K562 (cell line): ENCODE data around the gene SPECC1L. TPM values are rescaled to one million over a fixed set of nuclear protein-coding genes. Genes with fewer than 3 reads are reported as not detected.

Experiments
- ATAC-seq: fragments of 200-7000 bp; cut with Tn5 transposase; 3 replicates; pipeline ENCODE4 v1.9.1; 2020; ENCODE audit warnings: moderate library complexity
- BruUV-seq: library from RNA; stranded (reverse); fragments of 400-500 nt; replicated peaks from 2 replicates; lab custom pipeline; 2021; lab: Mats Ljungman, UMichigan
- CTCF ChIA-PET: fragments of 300-600 bp; formaldehyde crosslinking; extraction: SDS; loops from one replicate; lab custom pipeline; 2021; ENCODE audit warnings: low intra/inter-chr PET ratio; lab: Yijun Ruan, JAX
- POLR2A ChIA-PET: fragments of 300-600, 350-650 bp; sonication (Branson Sonifier 250); formaldehyde crosslinking; extraction: SDS; loops from one replicate; lab custom pipeline; 2021; ENCODE audit warnings: antibody characterized with exemption, inconsistent platforms; lab: Yijun Ruan, JAX
- DNase-seq, 4 experiments: peaks; one replicate each; pipeline versions ENCODE4 v3.0.0 to v3.0.0-alpha.2; 2011 to 2018; ENCODE audit warnings: low spot score in 3 of 4, mixed read lengths in 3 of 4; ENCODE audit errors: extremely low read depth in 1 of 4
- FAIRE-seq: peaks from 2 replicates; lab custom pipeline; 2011; peaks lifted over from hg19 to GRCh38; lab: Jason Lieb, UNC
- H2AFZ ChIP-seq: 2 replicates; pipeline ENCODE4 v1.6.0; 2011; ENCODE audit warnings: low read depth, low read length, control low read depth, inconsistent platforms
- H3K27ac ChIP-seq: fragments of 200-600 bp; 3 replicates; pipeline ENCODE4 v1.8.0; 2011; ENCODE audit warnings: low read depth, mild to moderate bottlenecking, control low read depth, inconsistent platforms, low read length, moderate library complexity, mixed read lengths; ENCODE audit errors: extremely low read depth
- H3K27me3 ChIP-seq, 2 experiments: fragments of 300-600 bp in 1 of 2; 2 replicates in 1 of 2; 3 replicates in 1 of 2; pipeline versions ENCODE4 v1.6.0 to v1.8.0; 2011; ENCODE audit warnings: inconsistent platforms in 2 of 2, low read length in 2 of 2, mild to moderate bottlenecking in 1 of 2, mixed read lengths in 1 of 2, moderate library complexity in 1 of 2; ENCODE audit not compliant: control insufficient read depth in 2 of 2, insufficient read depth in 2 of 2
- H3K36me3 ChIP-seq: fragments of 300-600 bp; 3 replicates; pipeline ENCODE4 v1.8.0; 2011; ENCODE audit warnings: mild to moderate bottlenecking, low read length, inconsistent platforms; ENCODE audit not compliant: control insufficient read depth, insufficient read depth
- H3K4me1 ChIP-seq, 2 experiments: fragments of 200-600 bp in 1 of 2; replicated peaks in 1 of 2; 2 replicates in 1 of 2; 3 replicates in 1 of 2; pipeline versions ENCODE4 v1.5.1 to v1.8.0; 2011; ENCODE audit warnings: inconsistent platforms in 2 of 2, low read length in 2 of 2, mild to moderate bottlenecking in 1 of 2, mixed read lengths in 1 of 2, moderate library complexity in 1 of 2; ENCODE audit not compliant: control insufficient read depth in 2 of 2, insufficient read depth in 2 of 2
- H3K4me2 ChIP-seq: 2 replicates; pipeline ENCODE4 v1.6.1; 2011; ENCODE audit warnings: low read length, control low read depth, inconsistent platforms, mixed read lengths; ENCODE audit not compliant: insufficient read depth
- H3K4me3 ChIP-seq: fragments of 200-600 bp; sonication (generic), shearing (Covaris generic); 2 replicates; pipeline ENCODE4 v1.5.1; 2016; ENCODE audit warnings: control low read depth, inconsistent platforms
- H3K79me2 ChIP-seq: fragments of 200-600 bp; 3 replicates; pipeline ENCODE4 v1.8.0; 2011; ENCODE audit warnings: low read length, inconsistent platforms; ENCODE audit not compliant: control insufficient read depth, insufficient read depth
- H3K9ac ChIP-seq, 2 experiments: 2 replicates each; pipeline versions ENCODE4 v1.6.0 to v1.6.1; 2011; ENCODE audit warnings: low read depth in 2 of 2, low read length in 2 of 2, control low read depth in 1 of 2, inconsistent platforms in 1 of 2, mild to moderate bottlenecking in 1 of 2, mixed read lengths in 1 of 2; ENCODE audit not compliant: insufficient read depth in 1 of 2
- H3K9me1 ChIP-seq: one replicate; pipeline ENCODE4 v1.6.0; 2011; ENCODE audit warnings: inconsistent platforms, mild to moderate bottlenecking, low read length, moderate library complexity; ENCODE audit not compliant: control insufficient read depth, insufficient read depth
- H3K9me3 ChIP-seq: replicated peaks from 2 replicates; pipeline ENCODE4 v1.5.1; 2011; ENCODE audit warnings: low read depth, low read length, inconsistent platforms; ENCODE audit not compliant: control insufficient read depth, insufficient read depth
- H4K20me1 ChIP-seq: replicated peaks from 2 replicates; pipeline ENCODE4 v1.6.1; 2011; ENCODE audit warnings: low read length, inconsistent platforms, mixed read lengths; ENCODE audit not compliant: control insufficient read depth, insufficient read depth
- GTF2F1 ChIP-seq: IDR thresholded peaks from 2 replicates; pipeline ENCODE4 v1.6.1; 2011; ENCODE audit warnings: low read depth, low read length, improper control_type of control experiment
- KLF6 ChIP-seq: fragments of 250-450 bp; sonication (Bioruptor Pico); IDR thresholded peaks from 2 replicates; pipeline ENCODE4 v1.4.0; 2020; ENCODE audit warnings: mild to moderate bottlenecking, moderate library complexity, borderline replicate concordance
- MCM5 ChIP-seq: fragments of 450-650 bp; IDR thresholded peaks from 2 replicates; pipeline ENCODE4 v1.6.1; 2016; ENCODE audit warnings: low read depth
- PCBP1 ChIP-seq: fragments of 200-400 bp; formaldehyde crosslinking; IDR thresholded peaks from 2 replicates; pipeline ENCODE4 v1.6.1; 2018; ENCODE audit warnings: mild to moderate bottlenecking, low read depth, low read length; ENCODE audit not compliant: poor library complexity, severe bottlenecking
- ZBTB7A ChIP-seq: IDR thresholded peaks from 2 replicates; pipeline ENCODE4 v1.6.1; 2011; ENCODE audit warnings: low read depth, mild to moderate bottlenecking, low read length, moderate library complexity, borderline replicate concordance; ENCODE audit not compliant: control insufficient read depth
- in situ Hi-C: fragments of 300-500 bp; cut with MboI; formaldehyde crosslinking; loops from 4 replicates; pipeline ENCODE4 v1.15.0; 2018; ENCODE audit warnings: inconsistent platforms, mixed read lengths
- intact Hi-C: fragments of 100-400 bp; cut with micrococcal nuclease; formaldehyde crosslinking; loops from 2 replicates; pipeline ENCODE4 v1.14.2; 2022
- polyA plus RNA-seq, 8 experiments: library from polyadenylated mRNA; depleted of rRNA in 4 of 8; stranded (reverse) in 5 of 8; unstranded in 3 of 8; fragments of >200 nt; fragmentation: Nextera tagmentation in 2 of 8; fragmentation: Illumina TruSeq in 1 of 8; extraction: Ambion mirVana in 2 of 8; extraction: Trizol in 1 of 8; gene quantifications; 2 replicates each; pipeline versions ENCODE4 v1.2.1 to v1.2.3, GENCODE V29; 2011 to 2014; ENCODE audit warnings: inconsistent platforms in 1 of 8, missing spikeins in 1 of 8
- total RNA-seq, 7 experiments: library from RNA; depleted of rRNA in 6 of 7; stranded (reverse); fragments of >200 nt in 6 of 7; fragmentation: Illumina TruSeq in 2 of 7; extraction: Trizol in 2 of 7; gene quantifications; 2 replicates each; pipeline versions ENCODE4 v1.2.1 to v1.2.3, GENCODE V29; 2011 to 2021; ENCODE audit warnings: low replicate concordance in 1 of 7
- TF ChIP-seq, protein P1 (sequence below), 3 experiments: IDR thresholded peaks in 2 of 3; conservative IDR thresholded peaks in 1 of 3; 2 replicates each; pipeline ENCODE4 v1.5.1; 2011 to 2012; ENCODE audit warnings: low read length in 3 of 3, mild to moderate bottlenecking in 3 of 3, control low read depth in 2 of 3, improper control_type of control experiment in 1 of 3, inconsistent platforms in 1 of 3, low read depth in 1 of 3, mixed read lengths in 1 of 3, moderate library complexity in 1 of 3; ENCODE audit not compliant: insufficient read depth in 2 of 3
- TF ChIP-seq, protein P2 (sequence below): fragments of 250-450 bp; sonication (Bioruptor Pico); IDR thresholded peaks from 2 replicates; pipeline ENCODE4 v1.5.0; 2020; ENCODE audit warnings: mild to moderate bottlenecking
- TF ChIP-seq, protein P3 (sequence below): fragments of 450-650 bp; IDR thresholded peaks from 2 replicates; pipeline ENCODE4 v1.7.1; 2018; ENCODE audit warnings: mild to moderate bottlenecking, low read depth; ENCODE audit not compliant: partially characterized antibody

The SPECC1L gene
- total and polyA plus RNA-seq, 9 of the 15 experiments (the other 6 are each of a cell fraction or from before 2014, with no cell fraction given): 1.4 to 27.9 (median 14.5) TPM

DNA sequence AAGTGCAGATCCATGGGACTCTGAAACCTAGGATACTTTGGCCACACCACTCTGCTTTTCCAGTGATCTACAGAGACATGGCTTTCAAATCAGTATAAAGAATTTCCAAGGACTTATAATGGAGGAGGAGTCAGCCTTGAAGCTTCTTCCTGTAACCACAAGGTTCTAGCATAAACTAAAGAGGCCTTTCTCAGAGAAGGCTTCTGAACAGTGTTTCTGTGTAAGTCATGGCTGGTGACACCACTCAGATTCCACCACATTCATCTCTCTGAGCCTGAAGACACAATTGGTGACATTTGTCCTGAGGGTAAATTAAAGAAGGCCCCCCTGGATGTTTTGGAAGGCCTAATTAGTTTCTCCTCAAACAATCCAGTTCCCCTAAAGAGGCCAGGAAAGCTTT, 127.8 kb downstream of the SPECC1L start:
- H3K27me3 ChIP-seq: no peaks in the 10 kb centered on the region
- H3K27ac ChIP-seq: no peak overlapping the region
- no peak for ATAC-seq
- no peaks in the 10 kb centered on the region for H3K9me1 ChIP-seq
- no peaks in the 10 kb centered on the region for H4K20me1 ChIP-seq
- FAIRE-seq: no peak
- POLR2A ChIA-PET: no interaction called here
- no peaks in the 10 kb centered on the region for H3K79me2 ChIP-seq
- no peak overlapping the region for H3K4me3 ChIP-seq
- intact Hi-C loops (loop anchor here (10.0 kb wide), 1 partner anchor 74 kb away; no protein-coding TSS in a partner anchor), in situ Hi-C loops (no loop called here)
- no peak overlapping the region for H3K4me2 ChIP-seq
- CTCF ChIA-PET: no interaction called here
- no peak overlapping the region for H2AFZ ChIP-seq
- H3K9me3 ChIP-seq: no peaks in the 10 kb centered on the region
- TF ChIP-seq KLF6 (CRISPR knock-in tag): no peak
- TF ChIP-seq, protein P1, sequence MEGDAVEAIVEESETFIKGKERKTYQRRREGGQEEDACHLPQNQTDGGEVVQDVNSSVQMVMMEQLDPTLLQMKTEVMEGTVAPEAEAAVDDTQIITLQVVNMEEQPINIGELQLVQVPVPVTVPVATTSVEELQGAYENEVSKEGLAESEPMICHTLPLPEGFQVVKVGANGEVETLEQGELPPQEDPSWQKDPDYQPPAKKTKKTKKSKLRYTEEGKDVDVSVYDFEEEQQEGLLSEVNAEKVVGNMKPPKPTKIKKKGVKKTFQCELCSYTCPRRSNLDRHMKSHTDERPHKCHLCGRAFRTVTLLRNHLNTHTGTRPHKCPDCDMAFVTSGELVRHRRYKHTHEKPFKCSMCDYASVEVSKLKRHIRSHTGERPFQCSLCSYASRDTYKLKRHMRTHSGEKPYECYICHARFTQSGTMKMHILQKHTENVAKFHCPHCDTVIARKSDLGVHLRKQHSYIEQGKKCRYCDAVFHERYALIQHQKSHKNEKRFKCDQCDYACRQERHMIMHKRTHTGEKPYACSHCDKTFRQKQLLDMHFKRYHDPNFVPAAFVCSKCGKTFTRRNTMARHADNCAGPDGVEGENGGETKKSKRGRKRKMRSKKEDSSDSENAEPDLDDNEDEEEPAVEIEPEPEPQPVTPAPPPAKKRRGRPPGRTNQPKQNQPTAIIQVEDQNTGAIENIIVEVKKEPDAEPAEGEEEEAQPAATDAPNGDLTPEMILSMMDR (IDR thresholded peaks at IDR 0.05 in 2 of 3, conservative IDR thresholded peaks at IDR 0.05 in 1 of 3; ENCODE audit: insufficient read depth in 2 of 3, low read depth in 1 of 3, low read length in 3 of 3): no peak
- TF ChIP-seq, protein P2, sequence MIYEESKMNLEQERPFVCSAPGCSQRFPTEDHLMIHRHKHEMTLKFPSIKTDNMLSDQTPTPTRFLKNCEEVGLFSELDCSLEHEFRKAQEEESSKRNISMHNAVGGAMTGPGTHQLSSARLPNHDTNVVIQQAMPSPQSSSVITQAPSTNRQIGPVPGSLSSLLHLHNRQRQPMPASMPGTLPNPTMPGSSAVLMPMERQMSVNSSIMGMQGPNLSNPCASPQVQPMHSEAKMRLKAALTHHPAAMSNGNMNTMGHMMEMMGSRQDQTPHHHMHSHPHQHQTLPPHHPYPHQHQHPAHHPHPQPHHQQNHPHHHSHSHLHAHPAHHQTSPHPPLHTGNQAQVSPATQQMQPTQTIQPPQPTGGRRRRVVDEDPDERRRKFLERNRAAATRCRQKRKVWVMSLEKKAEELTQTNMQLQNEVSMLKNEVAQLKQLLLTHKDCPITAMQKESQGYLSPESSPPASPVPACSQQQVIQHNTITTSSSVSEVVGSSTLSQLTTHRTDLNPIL: no peak
- TF ChIP-seq, protein P3, sequence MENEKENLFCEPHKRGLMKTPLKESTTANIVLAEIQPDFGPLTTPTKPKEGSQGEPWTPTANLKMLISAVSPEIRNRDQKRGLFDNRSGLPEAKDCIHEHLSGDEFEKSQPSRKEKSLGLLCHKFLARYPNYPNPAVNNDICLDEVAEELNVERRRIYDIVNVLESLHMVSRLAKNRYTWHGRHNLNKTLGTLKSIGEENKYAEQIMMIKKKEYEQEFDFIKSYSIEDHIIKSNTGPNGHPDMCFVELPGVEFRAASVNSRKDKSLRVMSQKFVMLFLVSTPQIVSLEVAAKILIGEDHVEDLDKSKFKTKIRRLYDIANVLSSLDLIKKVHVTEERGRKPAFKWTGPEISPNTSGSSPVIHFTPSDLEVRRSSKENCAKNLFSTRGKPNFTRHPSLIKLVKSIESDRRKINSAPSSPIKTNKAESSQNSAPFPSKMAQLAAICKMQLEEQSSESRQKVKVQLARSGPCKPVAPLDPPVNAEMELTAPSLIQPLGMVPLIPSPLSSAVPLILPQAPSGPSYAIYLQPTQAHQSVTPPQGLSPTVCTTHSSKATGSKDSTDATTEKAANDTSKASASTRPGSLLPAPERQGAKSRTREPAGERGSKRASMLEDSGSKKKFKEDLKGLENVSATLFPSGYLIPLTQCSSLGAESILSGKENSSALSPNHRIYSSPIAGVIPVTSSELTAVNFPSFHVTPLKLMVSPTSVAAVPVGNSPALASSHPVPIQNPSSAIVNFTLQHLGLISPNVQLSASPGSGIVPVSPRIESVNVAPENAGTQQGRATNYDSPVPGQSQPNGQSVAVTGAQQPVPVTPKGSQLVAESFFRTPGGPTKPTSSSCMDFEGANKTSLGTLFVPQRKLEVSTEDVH: no peak
- no peak for TF ChIP-seq MCM5
- no peak for TF ChIP-seq GTF2F1
- no peak for TF ChIP-seq ZBTB7A
- TF ChIP-seq PCBP1: no peak
- peaks cover 33% of the 10 kb centered on the region; the same call in 2 of the 3 replicates for H3K36me3 ChIP-seq
- H3K4me1 ChIP-seq: no peaks in the 10 kb centered on the region
- no peak for DNase-seq
- no peak overlapping the region for H3K9ac ChIP-seq
- BruUV-seq: no TSS peak
